Liver (tissue), 9 donors: ENCODE measurements around the gene CCM2. TPM values are rescaled to one million over a fixed set of nuclear protein-coding genes. Genes with fewer than 3 reads are reported as not detected.

Source experiments
- DNase-seq: peaks from one replicate; pipeline ENCODE4 v3.0.0-alpha.2; 2017; ENCODE audit warnings: low spot score
- H3K27ac ChIP-seq, 2 donors: one replicate each; pipeline ENCODE4 v1.7.0; 2013; ENCODE audit warnings: inconsistent platforms in 2 of 2, low read length in 2 of 2, control low read depth in 1 of 2, low read depth in 1 of 2, mild to moderate bottlenecking in 1 of 2
- H3K27me3 ChIP-seq, 4 donors: one replicate each; pipeline versions ENCODE4 v1.6.1 to v1.7.0; 2013; ENCODE audit warnings: low read length in 3 of 4, inconsistent platforms in 1 of 4, mild to moderate bottlenecking in 1 of 4, moderate library complexity in 1 of 4; ENCODE audit not compliant: control insufficient read depth in 4 of 4, insufficient read depth in 4 of 4
- H3K36me3 ChIP-seq, 4 donors: one replicate each; pipeline versions ENCODE4 v1.6.1 to v1.7.0; 2013; ENCODE audit warnings: low read length in 3 of 4, mild to moderate bottlenecking in 3 of 4, low read depth in 1 of 4, moderate library complexity in 1 of 4; ENCODE audit not compliant: control insufficient read depth in 4 of 4, insufficient read depth in 3 of 4
- H3K4me1 ChIP-seq, 4 donors: one replicate each; pipeline versions ENCODE4 v1.6.1 to v1.7.0; 2013; ENCODE audit warnings: low read length in 3 of 4, mild to moderate bottlenecking in 3 of 4, moderate library complexity in 1 of 4; ENCODE audit not compliant: control insufficient read depth in 4 of 4, insufficient read depth in 4 of 4
- H3K4me3 ChIP-seq, 3 donors: one replicate each; pipeline versions ENCODE4 v1.6.1 to v1.7.0; 2013; ENCODE audit warnings: low read length in 3 of 3, control low read depth in 1 of 3, low read depth in 1 of 3, mild to moderate bottlenecking in 1 of 3
- H3K9ac ChIP-seq, 2 donors: one replicate each; pipeline ENCODE4 v1.7.0; 2013; ENCODE audit warnings: low read length in 2 of 2, mild to moderate bottlenecking in 2 of 2, moderate library complexity in 2 of 2, control low read depth in 1 of 2, low read depth in 1 of 2
- H3K9me3 ChIP-seq, 4 donors: one replicate each; pipeline versions ENCODE4 v1.6.1 to v1.7.0; 2013; ENCODE audit warnings: low read length in 3 of 4; ENCODE audit not compliant: control insufficient read depth in 4 of 4
- ATF3 ChIP-seq: IDR thresholded peaks from 2 replicates; pipeline ENCODE4 v1.6.1; 2016; ENCODE audit warnings: antibody characterized with exemption
- CTCF ChIP-seq: fragments of 150-350 bp; IDR thresholded peaks from 2 replicates; pipeline ENCODE4 v1.5.1; 2017; ENCODE audit warnings: improper control_type of control experiment, low read depth, low read length; ENCODE audit not compliant: missing input control
- EGR1 ChIP-seq, 2 donors: IDR thresholded peaks; 2 replicates each; pipeline ENCODE4 v1.6.1; 2016 to 2018; ENCODE audit warnings: antibody characterized with exemption in 2 of 2, low read depth in 2 of 2
- FOXA1 ChIP-seq: IDR thresholded peaks from 2 replicates; pipeline ENCODE4 v1.6.1; 2016; ENCODE audit warnings: antibody characterized with exemption
- FOXA2 ChIP-seq: IDR thresholded peaks from 2 replicates; pipeline ENCODE4 v1.6.1; 2016; ENCODE audit warnings: antibody characterized with exemption
- GABPA ChIP-seq, 2 donors: IDR thresholded peaks in 1 of 2; conservative IDR thresholded peaks in 1 of 2; 2 replicates each; pipeline ENCODE4 v1.6.1; 2016; ENCODE audit warnings: antibody characterized with exemption in 2 of 2, mild to moderate bottlenecking in 1 of 2, moderate library complexity in 1 of 2
- HNF4A ChIP-seq, 2 donors: conservative IDR thresholded peaks; 2 replicates each; pipeline ENCODE4 v1.6.1; 2016; ENCODE audit warnings: antibody characterized with exemption in 2 of 2, mild to moderate bottlenecking in 2 of 2
- HNF4G ChIP-seq: IDR thresholded peaks from 2 replicates; pipeline ENCODE4 v1.6.1; 2016; ENCODE audit warnings: antibody characterized with exemption
- JUND ChIP-seq, 2 donors: IDR thresholded peaks; 2 replicates each; pipeline ENCODE4 v1.6.1; 2016; ENCODE audit warnings: antibody characterized with exemption in 2 of 2
- MAX ChIP-seq: IDR thresholded peaks from 2 replicates; pipeline ENCODE4 v1.6.1; 2016; ENCODE audit warnings: antibody characterized with exemption
- NR2F2 ChIP-seq: IDR thresholded peaks from 2 replicates; pipeline ENCODE4 v1.6.1; 2016; ENCODE audit warnings: antibody characterized with exemption
- RAD21 ChIP-seq, 2 donors: IDR thresholded peaks; 2 replicates each; pipeline ENCODE4 v1.6.1; 2016; ENCODE audit warnings: antibody characterized with exemption in 2 of 2, mild to moderate bottlenecking in 2 of 2
- REST ChIP-seq: IDR thresholded peaks from 2 replicates; pipeline ENCODE4 v1.6.1; 2016; ENCODE audit warnings: antibody characterized with exemption, mild to moderate bottlenecking
- RXRA ChIP-seq, 2 donors: IDR thresholded peaks; 2 replicates each; pipeline ENCODE4 v1.6.1; 2017 to 2018; ENCODE audit warnings: antibody characterized with exemption in 2 of 2, mild to moderate bottlenecking in 1 of 2
- SP1 ChIP-seq: IDR thresholded peaks from 2 replicates; pipeline ENCODE4 v1.6.1; 2018; ENCODE audit warnings: antibody characterized with exemption, mild to moderate bottlenecking
- TAF1 ChIP-seq: conservative IDR thresholded peaks from 2 replicates; pipeline ENCODE4 v1.6.1; 2016; ENCODE audit warnings: antibody characterized with exemption, mild to moderate bottlenecking
- YY1 ChIP-seq: IDR thresholded peaks from 2 replicates; pipeline ENCODE4 v1.6.1; 2016; ENCODE audit warnings: antibody characterized with exemption, mild to moderate bottlenecking
- ZBTB33 ChIP-seq: IDR thresholded peaks from 2 replicates; pipeline ENCODE4 v1.6.1; 2016; ENCODE audit warnings: antibody characterized with exemption
- WGBS: extraction: QIAGEN DNeasy Blood & Tissue Kit; methylation state at CpG from one replicate; pipeline ENCODE4 v1.1.7; 2013; 5-methylcytosine and 5-hydroxymethylcytosine counted together
- polyA plus RNA-seq, 2 donors: library from polyadenylated mRNA; stranded (reverse) in 1 of 2; unstranded in 1 of 2; fragments of 200-250 nt in 1 of 2; fragments of >200 nt in 1 of 2; fragmentation: Nextera tagmentation in 1 of 2; extraction: Ambion mirVana in 1 of 2; gene quantifications; one replicate each; pipeline versions ENCODE4 v1.2.1 to v1.2.3, GENCODE V29; 2013 to 2015
- total RNA-seq, 2 donors: library from RNA; depleted of rRNA; stranded (reverse); fragments of >200 nt; gene quantifications; one replicate each; pipeline ENCODE4 v1.2.3, GENCODE V29; 2014
- donor health status: healthy.
- donor health status: healthy.
- donor health status: healthy.
- donor health status: healthy.
- donor health status: healthy.

The CCM2 gene
- total and polyA plus RNA-seq, 4 donors = 26.3 to 65.0 (median 47.5) TPM

- Histone ChIP-seq H3K4me1 (peaks cover 0 to 7% (median 2%) of the 10 kb centered on the region in 4 donors), H3K4me3 (no peak overlapping the region), H3K27ac (no peak overlapping the region)
These were observed 15.6 kb upstream of the CCM2 start for GRCh38 chr7:44984478-44984758.

More at GRCh38 chr7:44984478-44984758, 15.6 kb upstream of the CCM2 start:
- TF ChIP-seq EGR1 (IDR thresholded peaks at IDR 0.05; ENCODE audit: low read depth in 2 of 2) = no peak
- TF ChIP-seq REST = no peak
- TF ChIP-seq HNF4A (conservative IDR thresholded peaks at IDR 0.05) = no peak
- no peak for TF ChIP-seq YY1
- TF ChIP-seq CTCF = no peak
- TF ChIP-seq ATF3 = no peak
- TF ChIP-seq HNF4G = no peak
- no peak for TF ChIP-seq RXRA (IDR thresholded peaks at IDR 0.05)
- no peak for TF ChIP-seq MAX
- no peak for TF ChIP-seq FOXA1
- no peak for TF ChIP-seq NR2F2
- TF ChIP-seq ZBTB33 = no peak
- no peak for TF ChIP-seq GABPA (IDR thresholded peaks at IDR 0.05 in 1 of 2, conservative IDR thresholded peaks at IDR 0.05 in 1 of 2)
- no peak for TF ChIP-seq TAF1
- no peak for TF ChIP-seq SP1
- TF ChIP-seq FOXA2 = no peak
- no peak for TF ChIP-seq JUND (IDR thresholded peaks at IDR 0.05)
- TF ChIP-seq RAD21 (IDR thresholded peaks at IDR 0.05) = no peak
- H3K36me3 ChIP-seq = peaks cover 5 to 30% (median 24%) of the 10 kb centered on the region in 4 donors
- H3K9me3 ChIP-seq = no peaks in the 10 kb centered on the region
- no peaks in the 10 kb centered on the region for H3K27me3 ChIP-seq
- WGBS = 71% methylated on average over 3 of the region's 3 CpGs
- no peak overlapping the region for H3K9ac ChIP-seq
- no peak for DNase-seq
